LNCAP (cell line): Measurements from ENCODE around the gene AOC2.

Experiments
- CTCF ChIP-seq: fragments of 450-650 bp; IDR thresholded peaks from 2 replicates; pipeline ENCODE4 v1.5.1; 2017; ENCODE audit warnings: mild to moderate bottlenecking

The AOC2 gene

GRCh38 chr17:42798383-42799380, 45.7 kb upstream of the AOC2 start, which contains the start of the genes CNTD1 and COA3:
Gene CNTD1, plus strand, starts transcription at chr17:42798861. Its CDS starts 207 bp downstream, at chr17:42799068.
Gene COA3, minus strand, starts transcription at chr17:42798704. Its CDS starts 23 bp downstream, at chr17:42798681.
- no peak for TF ChIP-seq CTCF

- no peak for TF ChIP-seq CTCF
Observed at GRCh38 chr17:42803074-42803883, 41.1 kb upstream of the AOC2 start.

- no peak for TF ChIP-seq CTCF
Observed at GRCh38 chr17:42804918-42805367, 39.4 kb upstream of the AOC2 start.

GRCh38 chr17:42806249-42806648, 38.1 kb upstream of the AOC2 start:
- TF ChIP-seq CTCF: no peak

GRCh38 chr17:42809250-42809649, 35.1 kb upstream of the AOC2 start:
- no peak for TF ChIP-seq CTCF

GRCh38 chr17:42814633-42815399, 29.6 kb upstream of the AOC2 start:
- no peak for TF ChIP-seq CTCF

- TF ChIP-seq CTCF: no peak
Observed at GRCh38 chr17:42817866-42818265, 26.5 kb upstream of the AOC2 start.
